ENCODE measurements around the gene ACAN.

ACAN gene

DNA sequence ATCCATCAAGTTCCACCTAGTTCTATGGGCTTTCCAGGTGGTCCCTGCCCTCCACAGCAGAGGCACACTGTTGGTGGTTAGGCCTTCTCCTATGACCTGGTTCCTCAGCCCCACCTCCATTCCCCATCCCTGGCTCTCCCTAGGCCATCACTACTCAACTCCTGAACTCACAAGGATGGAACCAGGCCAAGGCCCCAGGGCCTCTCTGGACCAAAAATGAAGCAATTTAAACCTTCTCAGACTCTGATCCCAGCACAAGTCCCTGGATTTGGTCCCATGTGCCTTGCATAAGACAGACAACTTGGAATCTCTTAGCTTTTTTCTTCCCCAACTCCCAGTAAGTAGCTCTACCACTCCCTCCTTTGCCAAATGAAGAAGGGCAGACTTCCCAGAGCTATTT lies 14.4 kb upstream of the ACAN start:
- no peaks in the 10 kb centered on the region for H3K36me3 ChIP-seq (ENCODE audit: insufficient read depth, low read length)
- no peak overlapping the region for H2AFZ ChIP-seq (ENCODE audit: low read depth, low read length)
- H3K9me3 ChIP-seq (ENCODE audit: low read length), result no peaks in the 10 kb centered on the region
- H3K4me3 ChIP-seq (ENCODE audit: low read length), result no peak overlapping the region
- H3K27me3 ChIP-seq (ENCODE audit: insufficient read depth, low read length), result peaks cover 11% of the 10 kb centered on the region
- no peaks in the 10 kb centered on the region for H3K4me1 ChIP-seq (ENCODE audit: insufficient read depth, low read length)

DNA sequence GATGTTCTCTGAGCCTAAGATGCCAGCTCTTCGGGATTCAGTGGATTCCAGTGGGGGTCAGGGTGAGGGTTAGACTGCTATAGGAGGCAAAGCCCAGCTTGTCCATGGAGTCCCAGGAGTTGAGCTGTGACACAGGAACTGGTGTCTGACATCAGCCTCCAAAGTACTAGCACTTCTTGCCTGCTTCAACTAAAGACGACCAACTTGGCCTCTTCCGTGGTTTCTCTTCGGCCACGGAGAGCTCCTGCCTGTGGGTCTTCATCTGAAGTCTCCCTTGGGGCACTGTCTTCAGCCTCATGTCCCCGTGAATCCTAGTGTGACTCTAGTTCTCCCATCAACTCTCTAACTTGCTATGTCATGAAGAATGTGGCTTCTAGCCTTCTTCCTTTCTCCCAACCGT lies 12.8 kb upstream of the ACAN start:
- H3K27me3 ChIP-seq (ENCODE audit: insufficient read depth, low read length), result peaks cover 15% of the 10 kb centered on the region
- H3K36me3 ChIP-seq (ENCODE audit: insufficient read depth, low read length), result no peaks in the 10 kb centered on the region
- no peak overlapping the region for H3K4me3 ChIP-seq (ENCODE audit: low read length)
- H3K4me1 ChIP-seq (ENCODE audit: insufficient read depth, low read length), result no peaks in the 10 kb centered on the region
- no peaks in the 10 kb centered on the region for H3K9me3 ChIP-seq (ENCODE audit: low read length)
- H2AFZ ChIP-seq (ENCODE audit: low read depth, low read length), result no peak overlapping the region

DNA sequence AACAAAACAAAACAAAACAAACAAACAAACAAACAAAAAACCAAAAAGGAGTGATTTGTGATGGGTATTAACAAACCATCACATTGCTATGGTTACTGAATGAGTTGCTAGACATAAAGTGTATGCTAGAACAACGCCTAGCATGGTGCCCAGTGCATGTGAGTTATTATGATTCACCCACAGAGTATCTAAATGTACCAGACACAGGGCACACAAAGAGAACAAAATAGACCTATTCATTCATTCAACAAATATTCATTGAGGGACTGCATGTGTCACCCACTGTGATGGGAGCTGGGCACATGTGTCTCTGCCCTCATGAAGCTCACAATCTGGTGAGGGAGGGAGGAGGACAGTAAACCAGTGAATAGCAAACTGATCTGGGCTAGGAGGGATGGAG lies 11.6 kb upstream of the ACAN start:
- Histone ChIP-seq H2AFZ (ENCODE audit: low read depth, low read length) (no peak overlapping the region), H3K4me1 (ENCODE audit: insufficient read depth, low read length) (no peaks in the 10 kb centered on the region), H3K9me3 (ENCODE audit: low read length) (no peaks in the 10 kb centered on the region), H3K4me3 (ENCODE audit: low read length) (no peak overlapping the region), H3K36me3 (ENCODE audit: insufficient read depth, low read length) (no peaks in the 10 kb centered on the region), H3K27me3 (ENCODE audit: insufficient read depth, low read length) (peaks cover 15% of the 10 kb centered on the region)

DNA sequence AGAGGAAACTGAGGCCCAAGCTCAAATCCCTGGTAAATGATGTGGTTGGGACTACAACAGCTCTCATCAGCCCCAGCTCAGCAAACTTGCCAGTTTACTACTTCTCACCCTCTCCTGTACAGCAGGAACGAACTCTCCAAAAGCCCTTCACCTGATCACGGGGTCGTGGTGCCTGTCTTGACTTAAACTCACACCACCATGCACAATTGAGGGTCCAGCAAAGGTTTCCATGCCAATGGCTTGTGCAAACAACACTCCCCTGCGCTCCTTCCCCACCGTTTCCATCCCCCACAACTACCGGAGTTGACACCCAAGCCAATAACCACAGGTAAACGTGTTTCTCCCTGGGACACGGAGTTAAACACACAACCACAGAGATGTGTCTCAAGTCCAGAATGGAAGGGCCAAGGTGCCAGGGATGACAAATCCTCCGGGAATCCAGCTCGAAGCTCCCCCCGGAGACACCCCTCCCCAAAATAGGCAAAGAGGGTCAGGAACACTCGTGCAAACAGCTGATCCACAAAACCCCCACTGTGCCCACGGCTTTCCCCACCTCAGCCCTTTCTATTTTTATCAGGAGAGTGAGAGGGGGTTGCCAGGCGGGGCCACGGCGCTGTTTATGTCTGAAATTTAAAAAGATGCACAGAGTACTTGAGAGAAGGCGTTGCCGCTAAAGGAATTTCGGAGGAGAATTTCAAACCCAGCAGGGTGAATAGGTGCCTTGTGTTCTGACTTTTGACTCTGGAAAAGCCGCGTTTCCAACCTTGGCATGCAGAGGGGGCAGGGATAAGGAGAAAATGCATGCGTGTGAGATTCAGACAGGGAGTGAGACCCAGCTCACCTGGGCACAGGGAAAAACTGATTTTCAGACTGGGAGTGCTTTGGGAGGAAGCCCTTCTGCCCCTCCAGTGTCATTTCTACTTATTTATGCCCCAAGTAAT lies 10.6 kb upstream of the ACAN start:
- H2AFZ ChIP-seq (ENCODE audit: low read depth, low read length), result no peak overlapping the region
- H3K4me1 ChIP-seq (ENCODE audit: insufficient read depth, low read length), result no peaks in the 10 kb centered on the region
- H3K36me3 ChIP-seq (ENCODE audit: insufficient read depth, low read length), result no peaks in the 10 kb centered on the region
- H3K4me3 ChIP-seq (ENCODE audit: low read length), result no peak overlapping the region
- H3K27me3 ChIP-seq (ENCODE audit: insufficient read depth, low read length), result peaks cover 15% of the 10 kb centered on the region
- H3K9me3 ChIP-seq (ENCODE audit: low read length), result no peaks in the 10 kb centered on the region

DNA sequence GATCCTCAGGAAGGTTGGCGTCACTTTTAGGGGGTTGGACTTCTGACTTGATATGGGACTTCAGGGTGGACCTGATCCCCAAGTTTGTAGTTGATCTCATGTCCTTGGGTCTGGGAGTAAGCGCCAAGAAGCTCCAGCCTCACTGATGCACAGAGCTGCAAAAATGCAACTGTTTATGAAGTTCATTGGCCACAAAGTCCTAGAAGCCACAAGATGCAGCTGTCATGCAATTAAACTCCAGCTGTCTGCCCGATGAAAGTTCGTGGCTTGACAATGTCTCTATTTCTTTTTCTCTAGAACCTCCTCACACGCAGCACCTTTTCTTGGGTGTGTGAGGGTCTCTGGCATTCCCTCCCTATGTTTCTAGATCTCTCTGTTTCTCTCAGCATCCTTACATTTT lies 9.2 kb upstream of the ACAN start:
- no peaks in the 10 kb centered on the region for H3K36me3 ChIP-seq (ENCODE audit: insufficient read depth, low read length)
- peaks cover 22% of the 10 kb centered on the region for H3K27me3 ChIP-seq (ENCODE audit: insufficient read depth, low read length)
- no peaks in the 10 kb centered on the region for H3K4me1 ChIP-seq (ENCODE audit: insufficient read depth, low read length)
- no peak overlapping the region for H2AFZ ChIP-seq (ENCODE audit: low read depth, low read length)
- H3K9me3 ChIP-seq (ENCODE audit: low read length), result no peaks in the 10 kb centered on the region
- H3K4me3 ChIP-seq (ENCODE audit: low read length), result no peak overlapping the region

DNA sequence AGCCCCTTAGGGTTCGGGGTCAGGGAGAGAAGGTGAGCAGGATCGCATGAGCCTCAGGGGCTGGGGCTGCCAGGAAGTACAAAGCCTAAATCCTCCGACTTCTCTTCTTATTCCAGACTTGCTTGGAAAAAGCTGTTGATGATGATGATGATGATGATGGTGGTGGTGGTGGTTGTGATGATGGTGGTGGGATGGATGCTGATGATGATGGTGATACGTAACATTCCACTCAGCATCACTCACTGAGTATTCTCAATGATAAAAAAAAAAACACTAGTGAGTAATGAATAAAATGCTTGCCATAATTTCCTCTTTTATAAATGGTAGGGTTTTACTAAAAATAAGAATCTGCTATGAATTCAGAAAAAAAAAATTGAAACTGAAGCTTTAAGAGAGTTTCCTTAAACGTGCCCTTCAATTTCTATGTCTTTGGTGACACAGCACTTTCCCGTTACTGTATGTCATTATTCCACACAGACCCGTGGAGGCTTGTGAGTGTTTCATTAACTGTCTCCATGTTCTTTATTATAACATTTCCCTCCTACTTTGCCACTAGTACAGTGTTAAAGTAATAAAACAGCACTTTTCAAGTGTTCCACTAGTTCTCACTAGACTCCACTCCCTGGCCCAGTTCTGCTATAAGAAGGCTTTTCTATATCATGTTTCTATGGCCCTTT lies 5.4 kb upstream of the ACAN start:
- Histone ChIP-seq H3K4me1 (ENCODE audit: insufficient read depth, low read length) (no peaks in the 10 kb centered on the region), H2AFZ (ENCODE audit: low read depth, low read length) (no peak overlapping the region), H3K27me3 (ENCODE audit: insufficient read depth, low read length) (peaks cover 42% of the 10 kb centered on the region), H3K9me3 (ENCODE audit: low read length) (no peaks in the 10 kb centered on the region), H3K4me3 (ENCODE audit: low read length) (no peak overlapping the region), H3K36me3 (ENCODE audit: insufficient read depth, low read length) (no peaks in the 10 kb centered on the region)

DNA sequence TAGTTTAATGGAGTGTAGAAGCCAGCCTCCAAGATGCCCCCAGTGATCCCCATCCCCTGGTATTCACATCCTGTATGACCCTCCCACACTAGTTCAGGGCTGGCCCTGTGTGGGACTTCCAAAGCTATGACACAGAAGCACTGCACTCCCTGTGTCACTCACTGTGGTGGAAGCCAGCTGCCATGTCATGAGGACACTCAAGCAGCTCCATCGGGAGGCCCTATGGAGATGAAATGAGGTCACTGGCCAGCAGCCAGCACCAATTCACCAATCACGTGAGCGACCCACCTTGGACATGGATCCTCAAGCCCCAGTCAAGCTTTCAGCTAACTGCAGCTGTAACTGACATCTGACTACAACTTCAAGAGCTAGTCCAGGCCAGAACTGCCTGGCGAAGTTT lies 3.9 kb upstream of the ACAN start:
- no peak overlapping the region for H2AFZ ChIP-seq (ENCODE audit: low read depth, low read length)
- peaks cover 46% of the 10 kb centered on the region for H3K27me3 ChIP-seq (ENCODE audit: insufficient read depth, low read length)
- no peaks in the 10 kb centered on the region for H3K36me3 ChIP-seq (ENCODE audit: insufficient read depth, low read length)

DNA sequence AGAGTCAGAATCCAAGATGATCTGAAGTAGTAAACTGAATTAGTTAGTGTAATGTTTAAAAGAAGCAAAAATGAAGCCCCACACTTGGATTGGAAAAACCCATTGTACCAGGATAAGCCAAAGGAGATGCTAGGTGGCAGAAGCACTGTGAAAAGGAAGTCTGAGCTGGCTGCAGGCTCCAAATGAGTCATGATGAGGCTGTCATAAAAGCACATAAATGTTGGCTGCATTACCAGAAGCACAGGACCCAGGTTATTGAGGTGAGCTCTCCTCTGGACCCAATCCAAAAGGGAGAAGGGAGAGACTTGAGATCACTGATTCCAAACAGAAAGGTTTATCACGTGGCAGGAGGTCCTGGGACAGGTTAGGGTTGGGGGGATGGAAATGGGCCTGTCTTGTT lies 3.2 kb upstream of the ACAN start:
- no peaks in the 10 kb centered on the region for H3K36me3 ChIP-seq (ENCODE audit: insufficient read depth, low read length)
- no peak overlapping the region for H3K4me3 ChIP-seq (ENCODE audit: low read length)
- peaks cover 4% of the 10 kb centered on the region for H3K4me1 ChIP-seq (ENCODE audit: insufficient read depth, low read length)
- H3K9me3 ChIP-seq (ENCODE audit: low read length), result no peaks in the 10 kb centered on the region
- peaks cover 53% of the 10 kb centered on the region for H3K27me3 ChIP-seq (ENCODE audit: insufficient read depth, low read length)
- H2AFZ ChIP-seq (ENCODE audit: low read depth, low read length), result no peak overlapping the region

More for the DNA sequence above, 3.9 kb upstream of the ACAN start:
- Histone ChIP-seq H3K9me3 (ENCODE audit: low read length) (no peaks in the 10 kb centered on the region), H3K4me1 (ENCODE audit: insufficient read depth, low read length) (peaks cover 4% of the 10 kb centered on the region), H3K4me3 (ENCODE audit: low read length) (no peak overlapping the region)

DNA sequence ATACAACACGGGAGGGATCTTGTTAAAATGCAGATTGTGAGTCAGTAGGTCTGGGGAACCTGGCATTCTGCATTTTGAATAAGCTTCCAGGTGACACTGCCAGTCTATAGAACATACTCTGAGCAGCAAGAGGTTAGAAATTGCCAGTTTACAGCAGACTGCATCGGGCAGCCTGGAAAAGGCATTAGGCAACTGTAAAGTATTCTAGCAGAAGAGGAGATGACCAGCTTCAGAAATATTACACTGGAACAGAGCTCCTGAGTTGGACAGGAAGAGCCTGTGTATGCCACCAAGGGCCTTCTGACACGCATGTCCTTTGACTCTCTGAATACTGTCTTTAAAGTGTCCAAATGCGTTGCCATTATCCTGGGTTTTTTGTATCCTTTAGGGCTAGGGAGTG lies 2.5 kb upstream of the ACAN start:
- Histone ChIP-seq H2AFZ (ENCODE audit: low read depth, low read length) (no peak overlapping the region), H3K27me3 (ENCODE audit: insufficient read depth, low read length) (peaks cover 59% of the 10 kb centered on the region), H3K36me3 (ENCODE audit: insufficient read depth, low read length) (no peaks in the 10 kb centered on the region), H3K4me3 (ENCODE audit: low read length) (no peak overlapping the region), H3K4me1 (ENCODE audit: insufficient read depth, low read length) (peaks cover 4% of the 10 kb centered on the region), H3K9me3 (ENCODE audit: low read length) (no peaks in the 10 kb centered on the region)

DNA sequence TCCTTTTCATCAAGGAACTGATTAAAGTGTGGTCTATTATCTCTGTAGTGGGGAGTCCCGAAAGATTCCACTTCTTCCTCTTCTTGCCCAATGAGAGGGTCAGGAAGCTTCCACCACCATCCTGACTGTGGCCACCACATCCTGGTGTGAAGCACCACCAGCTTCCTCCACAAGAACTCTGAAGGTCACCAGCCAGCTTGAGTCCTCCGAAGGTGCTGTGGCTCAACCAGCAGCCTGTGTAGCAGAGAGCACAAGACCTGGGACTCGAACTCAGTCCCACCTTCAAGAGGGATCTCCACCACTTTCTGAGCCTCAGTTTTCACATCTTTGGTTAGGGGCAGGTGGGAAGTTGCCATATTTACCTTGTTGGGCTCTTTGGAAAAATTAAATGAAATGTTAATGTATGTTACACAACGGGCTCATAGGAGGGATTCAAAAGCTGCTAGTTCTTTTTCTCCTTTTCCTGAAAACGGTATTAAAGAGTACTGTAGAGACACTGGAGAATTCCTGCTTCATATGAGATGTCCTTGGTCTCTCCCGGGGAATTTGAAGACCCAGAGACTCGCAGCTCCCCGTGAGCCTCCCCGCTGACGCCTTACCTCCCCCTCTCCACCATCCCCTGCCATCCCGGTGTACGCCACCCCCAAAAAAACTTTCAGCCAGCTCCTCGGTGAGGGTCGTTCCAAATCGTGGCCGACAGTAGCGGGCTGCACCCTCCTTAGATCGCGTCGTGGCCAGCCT lies 816 bp upstream of the ACAN start:
- peaks cover 67% of the 10 kb centered on the region for H3K27me3 ChIP-seq (ENCODE audit: insufficient read depth, low read length)
- H3K4me3 ChIP-seq (ENCODE audit: low read length), result no peak overlapping the region

DNA sequence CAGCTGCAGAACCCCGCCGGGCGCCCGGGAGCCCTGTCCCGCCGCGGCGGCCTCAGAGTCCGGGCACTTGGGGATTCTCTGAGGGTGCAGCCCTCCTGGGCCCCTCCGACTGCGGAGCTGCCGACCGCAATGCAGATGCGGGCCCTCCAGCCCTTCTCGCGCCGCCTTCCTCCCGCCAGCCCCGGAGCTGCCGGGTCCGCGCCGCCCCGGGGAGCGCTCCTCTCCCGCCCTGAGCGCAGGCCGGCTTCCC lies 320 bp upstream of the ACAN start:
- Histone ChIP-seq H3K36me3 (ENCODE audit: insufficient read depth, low read length) (no peaks in the 10 kb centered on the region), H3K27me3 (ENCODE audit: insufficient read depth, low read length) (peaks cover 67% of the 10 kb centered on the region), H3K4me3 (ENCODE audit: low read length) (no peak overlapping the region)

More for the DNA sequence above, 816 bp upstream of the ACAN start:
- peaks cover 4% of the 10 kb centered on the region for H3K4me1 ChIP-seq (ENCODE audit: insufficient read depth, low read length)
- H3K9me3 ChIP-seq (ENCODE audit: low read length), result no peaks in the 10 kb centered on the region
- no peaks in the 10 kb centered on the region for H3K36me3 ChIP-seq (ENCODE audit: insufficient read depth, low read length)
- no peak overlapping the region for H2AFZ ChIP-seq (ENCODE audit: low read depth, low read length)

DNA sequence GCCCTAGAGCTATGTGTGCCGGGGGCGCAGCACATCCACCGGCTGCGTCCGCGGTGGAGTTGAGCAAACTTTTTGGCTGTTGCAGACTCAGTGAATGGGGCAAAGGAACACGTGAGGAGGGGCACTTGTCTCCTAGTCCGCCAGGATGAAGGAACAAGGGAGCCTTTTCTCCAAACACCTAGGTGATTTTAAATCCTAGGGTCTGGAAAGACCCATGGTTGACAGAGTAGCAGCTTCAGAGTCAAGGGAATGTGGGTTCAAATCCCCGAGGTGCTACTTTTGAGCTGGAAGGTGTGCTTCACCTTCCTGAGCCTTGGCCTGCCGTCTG lies 648 bp downstream of the ACAN start:
- H3K27me3 ChIP-seq (ENCODE audit: insufficient read depth, low read length), result peaks cover 64% of the 10 kb centered on the region
- H3K9me3 ChIP-seq (ENCODE audit: low read length), result no peaks in the 10 kb centered on the region
- H3K4me1 ChIP-seq (ENCODE audit: insufficient read depth, low read length), result peaks cover 4% of the 10 kb centered on the region
- H3K4me3 ChIP-seq (ENCODE audit: low read length), result no peak overlapping the region
- H3K36me3 ChIP-seq (ENCODE audit: insufficient read depth, low read length), result no peaks in the 10 kb centered on the region
- no peak overlapping the region for H2AFZ ChIP-seq (ENCODE audit: low read depth, low read length)

More for the DNA sequence above, 320 bp upstream of the ACAN start:
- Histone ChIP-seq H2AFZ (ENCODE audit: low read depth, low read length) (no peak overlapping the region), H3K4me1 (ENCODE audit: insufficient read depth, low read length) (peaks cover 4% of the 10 kb centered on the region), H3K9me3 (ENCODE audit: low read length) (no peaks in the 10 kb centered on the region)

DNA sequence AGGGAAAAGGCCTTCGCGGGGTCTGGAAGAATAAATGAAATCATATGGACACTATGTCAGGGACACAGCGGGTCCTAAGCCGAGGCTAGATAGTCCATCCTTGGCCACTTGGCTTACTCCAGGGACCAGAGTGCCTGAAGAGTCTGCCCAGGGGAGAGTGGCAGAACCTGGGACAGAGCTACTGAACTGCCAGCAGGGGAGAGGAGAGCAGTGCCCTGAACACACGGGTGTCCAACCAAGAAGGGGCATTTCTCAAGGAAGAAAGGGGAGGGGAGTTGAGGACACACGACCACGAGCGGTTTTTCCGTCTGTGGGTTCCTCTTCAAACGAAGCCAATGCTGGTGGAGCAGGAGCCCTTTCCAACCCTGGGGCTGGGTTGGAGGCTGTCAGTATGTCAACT lies 1.0 kb downstream of the ACAN start:
- Histone ChIP-seq H3K36me3 (ENCODE audit: insufficient read depth, low read length) (no peaks in the 10 kb centered on the region), H2AFZ (ENCODE audit: low read depth, low read length) (no peak overlapping the region), H3K4me3 (ENCODE audit: low read length) (no peak overlapping the region), H3K9me3 (ENCODE audit: low read length) (no peaks in the 10 kb centered on the region), H3K4me1 (ENCODE audit: insufficient read depth, low read length) (peaks cover 4% of the 10 kb centered on the region), H3K27me3 (ENCODE audit: insufficient read depth, low read length) (peaks cover 61% of the 10 kb centered on the region)
